ENCODE measurements around the gene ZNF337.
"Not testable (repeated sequence)": the region's sequence is repeated elsewhere in the genome, so short reads cannot be mapped to it uniquely, and the experiment has no call there.

The ZNF337 gene

DNA sequence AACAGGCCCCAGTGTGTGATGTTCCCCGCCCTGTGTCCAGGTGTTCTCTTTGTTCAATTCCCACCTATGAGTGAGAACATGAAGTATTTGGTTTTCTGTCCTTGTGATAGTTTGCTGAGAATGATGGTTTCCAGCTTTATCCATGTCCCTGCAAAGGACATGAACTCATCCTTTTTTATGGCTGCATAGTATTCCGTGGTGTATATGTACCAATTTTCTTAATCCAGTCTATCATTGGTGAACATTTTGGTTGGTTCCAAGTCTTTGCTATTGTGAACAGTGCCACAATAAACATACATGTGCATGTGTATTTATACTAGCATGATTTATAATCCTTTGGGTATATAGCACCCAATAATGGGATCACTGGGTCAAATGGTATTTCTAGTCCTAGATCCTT lies 66.0 kb downstream of the ZNF337 start:
- DNase-seq (ENCODE audit: low read depth in 2 of 2), result not testable (repeated sequence)

DNA sequence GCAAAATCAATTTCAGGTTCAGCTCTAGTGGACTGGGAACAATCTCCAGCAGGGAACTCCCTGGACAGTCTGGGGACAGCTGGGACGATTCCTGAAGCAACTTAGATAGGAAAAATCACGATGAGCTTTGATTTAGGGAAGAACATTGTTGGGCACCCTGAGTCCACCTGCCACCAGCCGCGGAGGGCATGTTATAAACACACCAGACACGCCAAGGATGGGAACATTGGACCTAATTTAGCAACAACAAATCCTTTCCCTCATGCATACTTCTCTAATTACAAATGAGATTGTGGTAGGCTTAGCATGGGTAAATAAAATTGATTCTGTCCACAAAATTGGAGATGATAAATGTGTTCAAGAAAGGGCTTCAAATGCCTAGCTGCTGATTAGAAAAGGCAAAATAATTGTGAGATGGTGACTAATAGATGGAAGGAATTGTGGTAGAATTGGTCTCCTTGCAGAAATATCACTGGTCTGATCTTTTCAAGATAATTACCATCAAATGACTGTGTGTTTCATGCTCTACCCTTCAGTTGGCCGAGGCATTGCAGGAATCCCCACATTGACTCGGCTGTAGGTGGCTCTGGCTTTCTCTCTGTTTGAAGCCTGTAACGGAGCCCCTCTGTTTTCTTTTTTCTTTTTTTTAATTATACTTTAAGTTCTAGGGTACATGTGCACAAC lies 66.7 kb downstream of the ZNF337 start:
- no peak for DNase-seq (ENCODE audit: low read depth in 2 of 2)

- DNase-seq (ENCODE audit: low read depth in 2 of 2), result no peak
Observed at GRCh38 chr20:25626779-25627178, 69.9 kb downstream of the ZNF337 start.

DNA sequence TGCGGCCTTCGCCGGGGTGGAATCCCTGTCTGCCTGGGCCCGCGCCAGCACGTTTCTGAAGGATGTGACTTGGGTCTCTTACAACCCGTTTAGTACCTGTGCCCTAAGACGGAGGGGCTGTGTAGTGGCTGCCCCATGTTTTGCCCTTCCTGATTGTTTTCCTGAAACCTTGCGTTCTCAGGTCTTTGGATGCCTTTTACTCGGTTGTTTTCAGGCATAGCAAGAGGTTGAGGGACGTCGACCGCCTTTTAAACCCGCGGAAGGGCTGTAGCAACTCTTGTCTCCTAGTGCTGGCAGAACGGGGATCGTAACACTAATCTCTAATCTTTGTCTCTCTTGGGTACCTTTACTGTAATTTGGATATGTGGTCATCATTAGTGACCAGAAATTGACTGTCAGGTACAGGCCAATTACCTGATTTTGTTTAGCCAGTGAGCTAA lies 72.1 kb downstream of the ZNF337 start:
- DNase-seq (ENCODE audit: low read depth in 2 of 2), result no peak

All from activated CD8-positive, alpha-beta memory T cell treated with anti-CD3 and anti-CD28 coated beads for 4 hours (primary cell).